Fibroblast of peridontal ligament (primary cell): ENCODE data around the gene ANKH.

ENCODE experiments used
- DNase-seq: peaks from one replicate; pipeline ENCODE4 v3.0.0-alpha.2; 2010; ENCODE audit errors: extremely low read depth

Gene ANKH

DNA sequence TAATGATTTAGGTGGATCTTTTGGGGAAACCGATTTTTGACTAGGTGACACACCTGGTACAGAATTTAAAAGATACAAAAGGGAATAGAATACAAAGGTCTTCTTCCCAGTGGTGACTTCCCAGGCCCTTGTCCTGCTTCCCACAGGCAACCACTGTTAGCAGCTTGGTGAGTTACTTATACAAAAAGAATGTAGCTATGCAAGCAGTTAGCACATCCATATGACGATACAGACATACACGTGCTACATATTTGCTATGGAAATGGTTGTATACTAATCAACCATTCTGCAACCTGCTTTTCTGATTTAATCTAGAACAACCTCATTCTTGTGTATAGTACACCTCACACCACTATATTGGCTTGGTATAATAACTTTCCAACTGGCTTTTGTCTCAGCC is 156.1 kb downstream of the ANKH start:
- DNase-seq = no peak

DNA sequence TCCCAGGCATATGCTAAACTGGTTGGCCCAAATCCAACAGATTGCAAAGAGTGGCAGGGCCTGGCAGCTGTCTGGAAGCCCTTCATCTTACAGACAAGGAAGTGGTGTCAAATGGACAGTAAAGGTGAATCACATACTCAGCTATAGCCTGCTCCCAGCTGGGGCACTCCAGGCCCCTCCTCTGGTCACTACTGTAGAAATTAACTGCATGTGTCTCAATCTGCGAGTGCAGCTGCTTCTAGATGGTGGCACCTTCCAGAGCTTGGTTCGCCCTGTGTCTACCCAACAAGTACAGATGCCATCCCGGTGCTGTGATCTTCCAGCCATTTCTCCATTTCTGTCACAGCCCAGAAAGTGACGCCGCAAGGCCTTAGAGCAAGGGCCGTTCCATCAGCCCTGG is 156.9 kb downstream of the ANKH start:
- no peak for DNase-seq

DNA sequence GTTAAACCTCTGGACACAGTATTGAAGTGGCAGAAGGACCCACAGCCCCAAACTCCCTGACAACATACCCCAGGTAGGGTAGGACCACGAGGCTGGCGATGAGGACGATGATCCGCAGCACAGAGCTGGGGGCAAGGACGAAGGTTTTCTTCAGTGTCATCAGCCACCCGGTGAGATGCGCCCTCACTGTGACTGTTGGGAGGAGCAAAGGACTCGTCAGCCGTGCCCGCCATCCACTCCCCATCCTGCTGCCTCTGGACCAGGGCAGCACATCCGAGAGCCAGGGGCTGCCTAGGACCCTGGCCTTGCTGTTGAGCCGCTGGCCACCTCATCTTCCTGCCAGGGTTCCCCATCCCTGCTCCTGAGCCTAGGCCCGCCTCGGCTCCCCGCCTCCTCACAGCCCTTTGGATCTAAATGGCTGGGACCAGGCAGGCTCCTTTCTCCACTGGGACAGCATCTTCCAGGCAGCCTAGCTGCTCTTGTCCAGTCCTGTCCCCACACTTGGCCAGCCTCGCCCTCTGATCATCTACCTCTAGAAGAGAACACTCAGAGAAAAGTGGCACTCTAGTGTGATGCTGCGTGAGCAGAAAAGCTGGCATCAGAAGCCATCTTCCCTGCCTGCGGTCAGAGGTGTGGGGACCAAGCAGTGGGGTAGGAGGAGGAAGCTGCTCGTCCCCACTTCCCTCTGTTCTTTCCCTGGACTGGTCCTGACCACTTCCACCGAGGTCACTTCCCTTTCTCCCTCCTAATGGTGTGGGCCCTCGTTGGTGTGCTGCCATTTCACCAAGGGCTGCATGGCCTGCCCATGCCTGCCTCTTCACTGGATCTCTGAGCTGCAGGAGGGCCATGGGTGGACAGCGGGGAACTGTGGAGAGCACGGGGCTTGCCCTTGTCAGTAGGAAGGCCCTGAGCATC is 157.8 kb downstream of the ANKH start:
- DNase-seq = no peak

DNA sequence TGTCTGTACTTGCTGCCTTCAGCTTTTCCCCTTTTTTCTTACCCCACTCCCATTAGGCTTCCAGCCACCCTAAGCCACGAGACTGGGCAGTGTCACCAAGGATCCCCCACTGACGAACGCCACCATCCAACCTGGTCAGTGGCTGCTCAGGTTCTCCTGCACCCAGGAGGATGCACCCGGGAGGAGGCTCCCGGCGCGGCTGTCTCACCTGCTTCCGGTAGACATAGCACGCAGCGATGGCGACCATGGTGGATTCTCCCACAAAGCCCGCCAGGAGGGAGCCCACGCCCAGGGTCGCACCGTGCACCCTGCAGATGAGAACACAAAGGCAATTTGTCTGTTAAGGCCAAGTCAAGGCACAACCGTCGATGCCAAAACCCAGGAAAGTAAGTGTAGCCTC is 158.9 kb downstream of the ANKH start:
- DNase-seq = no peak

DNA sequence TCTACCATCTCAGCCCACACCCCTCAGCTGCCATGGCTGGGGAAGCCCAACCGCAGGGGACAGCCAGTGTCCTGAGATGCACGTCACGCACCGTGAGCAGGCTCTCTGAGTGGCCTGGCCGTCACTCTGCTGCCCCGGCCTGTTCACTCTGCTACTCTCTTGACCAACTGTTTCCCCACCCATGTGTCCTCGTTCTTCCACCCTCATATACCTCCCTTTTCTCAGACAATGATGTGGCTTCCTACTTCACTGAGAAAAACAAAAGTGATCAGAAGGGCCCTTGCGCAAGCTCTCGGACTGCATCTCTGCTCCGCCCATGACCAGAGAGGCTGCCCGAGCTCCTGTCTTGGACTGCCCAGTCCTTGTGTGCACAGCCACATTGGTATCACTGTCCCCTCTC is 159.4 kb downstream of the ANKH start:
- DNase-seq = no peak

DNA sequence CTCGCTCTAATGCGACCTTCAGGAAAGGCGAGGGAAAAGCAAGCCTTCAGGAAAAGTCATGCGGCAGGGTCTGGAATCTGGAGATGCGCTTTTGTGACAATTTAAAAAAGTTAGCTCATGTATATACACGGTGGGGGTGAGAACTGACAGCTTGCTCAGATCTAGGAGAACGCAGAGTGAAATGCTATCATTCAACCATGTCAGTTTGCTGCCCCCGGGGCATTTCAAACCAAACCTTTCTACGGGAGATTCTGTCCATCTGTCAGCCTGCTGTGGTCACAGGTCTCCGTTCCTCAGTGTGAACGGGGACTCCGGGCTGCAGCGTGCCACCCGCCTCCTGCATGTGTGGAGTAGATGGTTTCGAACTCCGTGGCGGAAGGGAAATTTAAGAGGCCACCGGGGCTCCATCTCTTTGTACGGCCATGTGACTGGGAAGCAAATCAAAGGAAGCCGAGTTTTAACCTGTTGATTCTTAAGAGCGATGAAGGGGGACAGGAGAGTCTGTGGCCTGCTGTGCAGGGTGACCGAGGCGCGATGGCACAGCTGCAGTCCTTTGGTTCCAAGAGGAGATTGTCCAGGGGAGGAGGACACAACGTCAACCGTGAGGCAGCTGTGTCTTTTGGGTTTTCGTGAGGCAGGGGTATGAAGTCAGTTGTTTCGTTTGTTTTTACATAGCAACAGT is 161.1 kb downstream of the ANKH start:
- no peak for DNase-seq

DNA sequence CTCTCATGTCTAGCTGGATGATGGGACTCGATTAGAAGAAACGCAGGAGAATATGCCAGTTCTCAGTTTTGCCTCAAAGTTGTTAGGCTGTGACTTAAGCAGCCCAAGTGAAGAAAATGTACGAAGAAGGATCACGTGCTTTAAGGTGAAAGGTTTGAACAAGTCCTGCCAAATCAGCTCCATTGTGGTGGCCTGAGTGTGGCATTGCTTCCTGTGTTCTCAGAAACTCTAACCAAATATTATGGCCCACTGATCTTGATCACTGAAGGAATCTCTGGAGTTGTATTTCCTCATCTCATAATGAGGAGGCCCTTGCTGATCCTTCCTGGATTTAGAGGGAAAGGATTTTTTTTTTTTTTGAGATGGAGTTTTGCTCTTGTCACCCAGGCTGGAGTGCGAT is 163.0 kb downstream of the ANKH start:
- no peak for DNase-seq

DNA sequence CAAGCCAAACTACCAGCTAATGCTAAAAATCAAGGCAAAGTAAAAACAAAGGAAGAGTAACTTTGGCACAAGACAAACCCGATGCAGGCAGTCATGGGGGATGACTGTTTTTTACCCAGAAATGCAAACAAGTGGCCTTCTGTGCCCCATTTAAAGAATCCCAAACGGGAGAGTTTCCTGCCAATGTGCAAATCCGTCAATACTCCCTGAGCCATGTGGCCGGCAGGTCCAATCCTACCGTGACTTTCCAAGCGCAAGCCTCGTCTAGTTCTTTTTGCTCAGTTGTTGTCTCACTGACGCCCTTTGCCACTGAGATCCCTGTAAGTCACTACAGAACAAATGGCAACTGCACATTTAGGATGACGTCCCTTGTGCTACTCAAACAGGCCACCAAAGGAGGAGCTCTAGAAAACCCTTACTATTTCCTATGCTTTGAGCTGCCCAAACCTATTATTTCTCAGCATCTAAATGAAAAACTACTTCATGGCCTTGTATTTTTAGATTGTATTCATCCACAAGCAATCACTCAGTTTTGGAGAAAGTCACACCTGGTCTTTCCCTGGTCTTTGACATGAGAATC is 163.7 kb downstream of the ANKH start:
- DNase-seq = no peak

DNA sequence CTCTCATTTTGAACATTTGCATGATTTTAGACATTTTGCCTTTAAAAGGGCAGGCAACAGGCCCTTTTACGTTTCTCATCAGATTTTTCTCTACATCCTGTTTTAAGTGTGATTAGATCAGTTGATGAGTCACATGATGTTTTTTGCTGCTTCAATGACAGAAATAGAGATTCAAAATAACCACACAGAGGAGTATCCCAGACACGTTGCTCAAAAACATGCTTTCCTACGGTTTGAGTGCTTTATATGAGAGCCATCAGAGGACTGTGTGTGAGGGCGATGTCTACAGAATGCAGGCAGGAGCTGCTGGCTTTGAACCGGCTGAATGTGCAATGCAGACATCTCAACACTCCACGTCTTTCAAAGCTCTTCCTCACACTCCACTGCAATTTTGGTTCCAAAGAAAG is 165.0 kb downstream of the ANKH start:
- DNase-seq = peak; percentile 49

DNA sequence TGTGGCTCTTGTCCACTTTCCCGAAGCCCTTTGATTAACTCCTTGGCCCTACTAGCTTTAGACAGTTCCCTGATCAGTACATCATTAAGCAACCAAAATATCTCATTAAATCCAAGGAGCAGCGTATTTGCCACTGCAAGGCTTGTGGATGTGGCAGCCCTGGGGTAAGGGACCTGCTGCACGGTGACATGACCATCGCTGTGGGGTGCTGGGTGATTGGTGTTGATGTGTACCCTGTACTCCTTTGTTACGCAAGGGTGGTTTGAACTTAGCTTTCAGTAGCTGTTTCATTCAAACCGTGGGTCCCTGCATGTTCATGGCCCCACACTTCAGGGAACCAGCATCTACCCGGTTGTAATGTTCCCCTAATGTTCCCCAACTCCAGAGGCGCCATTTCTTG is 166.0 kb downstream of the ANKH start:
- no peak for DNase-seq

DNA sequence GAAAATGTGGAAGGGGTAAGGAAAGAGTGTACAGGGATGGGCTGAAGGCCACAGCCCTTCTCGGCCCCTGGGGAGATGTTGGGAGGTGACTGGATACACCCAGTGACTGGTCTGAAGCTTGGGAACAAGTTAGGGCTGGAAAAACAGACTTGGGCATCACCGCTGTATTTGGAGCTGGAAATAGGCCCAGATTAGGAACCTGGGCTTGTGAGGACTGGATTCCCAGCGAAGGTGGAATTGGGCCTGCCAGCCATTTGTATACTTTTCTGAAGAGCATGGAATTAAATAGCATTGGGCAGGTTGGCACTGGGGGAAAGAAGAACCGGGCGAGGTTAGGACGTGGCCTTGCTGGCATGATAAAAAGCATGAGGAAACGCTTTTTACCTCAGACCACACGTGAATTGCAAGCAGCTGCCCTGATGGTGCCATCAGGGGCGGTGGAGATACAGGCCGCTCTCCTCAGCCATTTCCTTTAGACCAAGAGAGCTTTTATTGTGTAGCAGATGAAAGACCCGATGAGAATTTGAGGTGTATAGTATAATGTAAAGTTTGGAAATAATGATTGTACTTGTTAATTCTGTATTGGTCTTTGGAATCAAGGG is 169.2 kb downstream of the ANKH start:
- DNase-seq = no peak

DNA sequence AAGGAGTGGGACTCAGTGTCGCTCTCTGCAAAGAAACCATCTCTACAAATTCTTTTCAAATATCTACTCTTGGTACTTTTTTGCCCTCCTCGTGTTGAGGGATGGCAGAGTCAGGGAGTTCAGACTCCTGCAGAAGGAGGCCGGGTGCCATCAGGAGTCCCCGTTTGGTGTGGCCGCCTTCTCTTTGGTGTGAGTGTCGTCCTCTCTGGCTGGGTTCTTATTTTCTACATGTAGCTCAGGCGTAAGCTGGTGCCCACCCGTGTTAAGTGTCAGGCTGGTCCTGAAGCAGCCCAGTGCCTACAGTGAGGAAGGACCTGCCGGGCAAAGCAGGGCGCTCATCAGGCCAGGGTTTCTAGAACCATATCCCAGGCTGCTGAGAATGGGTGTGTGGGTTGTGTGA is 170.0 kb downstream of the ANKH start:
- no peak for DNase-seq

DNA sequence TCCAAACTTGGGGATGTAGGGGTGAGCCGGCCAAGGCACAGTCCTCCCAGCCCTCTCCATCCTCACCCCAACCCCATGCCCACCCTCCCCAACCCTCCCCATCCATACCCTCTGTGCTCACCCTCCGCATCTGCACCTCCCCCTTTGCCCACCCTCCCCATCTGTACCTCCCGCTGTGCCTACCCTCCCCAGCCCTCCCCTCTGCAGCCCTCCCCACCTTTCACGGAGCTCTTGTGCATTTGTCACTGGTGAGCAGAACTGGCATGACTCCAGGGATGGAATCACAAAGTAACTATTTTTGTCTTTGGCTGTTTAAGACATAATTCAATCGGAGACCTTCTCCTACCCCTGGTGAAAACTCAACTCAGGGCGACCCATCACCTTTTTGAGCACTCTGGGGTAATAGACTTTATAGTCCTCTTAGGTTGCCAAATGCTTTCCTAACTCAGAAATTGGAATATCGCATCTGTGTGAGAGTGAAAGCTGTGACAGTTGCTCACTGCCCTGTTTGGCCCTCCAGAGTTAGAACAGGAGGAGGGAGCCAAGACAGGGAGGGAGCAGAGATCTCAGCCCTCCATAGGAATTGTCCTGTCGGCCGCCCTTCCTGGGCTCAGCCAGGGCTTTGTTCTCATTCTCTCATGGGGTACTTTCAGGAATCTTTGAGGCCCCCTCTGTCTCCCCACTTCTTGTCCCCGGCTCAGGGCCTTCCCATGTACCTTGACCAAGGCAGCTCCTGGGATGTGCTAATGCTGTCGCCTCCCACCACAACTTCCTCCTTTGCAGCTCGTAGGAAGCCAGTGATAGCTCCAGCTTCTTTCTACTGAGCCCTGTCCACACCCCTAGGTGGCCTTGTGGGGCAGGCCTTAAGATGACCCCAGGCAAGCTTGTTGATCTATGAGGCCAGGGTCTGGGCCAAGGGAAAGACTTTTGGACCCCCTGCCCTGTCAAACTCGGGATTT is 170.8 kb downstream of the ANKH start:
- DNase-seq = no peak

DNA sequence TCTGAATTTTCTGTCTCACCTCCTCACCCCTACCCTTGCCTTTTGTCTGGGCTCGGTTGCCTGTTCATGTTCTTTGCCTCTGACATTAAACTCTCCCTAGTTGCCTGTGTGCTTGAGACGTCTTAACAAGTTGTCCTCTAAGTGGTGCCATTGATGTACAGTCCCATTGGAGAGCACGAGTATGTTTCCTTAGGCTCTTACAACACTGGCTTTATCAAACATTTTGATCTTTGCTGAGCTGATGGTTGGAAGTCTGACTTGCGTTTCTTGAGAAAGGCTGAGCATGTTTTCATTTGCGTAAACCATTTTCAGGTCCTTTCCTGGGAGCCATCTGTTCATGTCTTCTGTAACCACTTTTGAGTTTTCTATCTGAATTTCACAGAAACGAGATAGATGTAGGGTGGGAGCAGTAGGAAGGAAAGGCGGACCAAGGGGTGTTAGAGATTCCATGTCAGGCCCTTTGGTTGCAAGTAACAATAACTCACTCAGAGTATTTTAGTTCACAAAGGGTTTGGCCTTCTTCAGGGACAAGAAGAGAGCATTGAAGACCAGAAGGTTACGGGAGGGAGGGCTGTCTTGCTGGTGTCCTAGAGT is 171.7 kb downstream of the ANKH start:
- no peak for DNase-seq

DNA sequence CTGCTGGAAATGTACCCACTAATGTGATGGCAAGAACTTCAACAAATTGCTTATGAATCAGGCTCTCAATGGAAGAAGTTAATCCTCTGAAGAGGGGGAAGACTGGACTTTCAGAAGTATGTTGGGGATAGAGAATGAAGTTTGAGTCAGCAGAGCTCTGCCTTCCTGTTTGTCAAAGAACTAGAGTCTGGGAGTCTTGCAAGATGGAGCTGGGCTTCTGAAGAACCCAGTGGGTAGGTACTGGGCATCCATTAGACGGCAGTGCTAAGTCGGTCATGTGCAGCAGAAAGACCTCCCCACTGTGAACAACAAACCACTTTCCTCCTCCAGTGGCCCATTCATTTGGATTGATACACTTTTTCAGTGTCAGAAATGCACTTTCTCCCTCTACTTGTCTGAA is 172.4 kb downstream of the ANKH start:
- no peak for DNase-seq

DNA sequence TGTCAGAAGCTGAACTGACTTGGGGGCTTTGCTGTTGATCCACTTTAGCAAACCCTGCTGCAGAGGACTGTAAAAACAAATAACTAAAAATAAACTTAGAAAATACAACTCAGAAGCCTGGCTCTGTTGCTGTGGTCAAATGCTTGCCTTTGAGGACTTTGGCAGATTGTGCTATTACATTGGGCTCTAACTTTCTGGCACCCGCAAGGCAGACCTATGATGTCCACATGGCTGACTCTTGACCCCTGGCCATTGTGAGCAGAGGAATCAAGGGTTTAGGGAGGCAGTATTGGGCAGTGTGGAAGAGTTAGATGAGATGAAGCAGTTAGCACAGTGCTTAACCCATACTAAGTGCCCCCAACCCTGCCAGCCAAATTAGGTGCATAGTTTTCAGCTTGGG is 173.1 kb downstream of the ANKH start:
- DNase-seq = no peak

DNA sequence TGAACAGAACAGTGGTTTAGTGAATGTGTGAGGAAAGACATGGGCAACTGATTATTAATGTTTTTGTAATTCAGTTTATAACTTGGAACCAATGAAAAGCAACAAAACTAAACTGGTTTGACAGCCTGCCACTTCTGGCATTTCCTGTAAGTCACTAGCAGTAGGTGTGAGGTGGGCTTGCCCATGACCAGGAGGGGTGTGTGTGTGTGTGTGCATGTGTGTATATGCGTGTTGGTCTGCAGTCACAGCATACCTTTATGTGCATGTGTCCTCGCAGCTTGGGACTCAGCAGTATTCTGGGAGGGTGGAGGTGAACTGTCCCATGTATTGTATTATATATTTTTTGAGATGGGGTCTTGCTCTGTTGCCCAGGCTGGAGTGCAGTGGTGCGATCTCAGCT is 174.7 kb downstream of the ANKH start:
- DNase-seq = no peak

DNA sequence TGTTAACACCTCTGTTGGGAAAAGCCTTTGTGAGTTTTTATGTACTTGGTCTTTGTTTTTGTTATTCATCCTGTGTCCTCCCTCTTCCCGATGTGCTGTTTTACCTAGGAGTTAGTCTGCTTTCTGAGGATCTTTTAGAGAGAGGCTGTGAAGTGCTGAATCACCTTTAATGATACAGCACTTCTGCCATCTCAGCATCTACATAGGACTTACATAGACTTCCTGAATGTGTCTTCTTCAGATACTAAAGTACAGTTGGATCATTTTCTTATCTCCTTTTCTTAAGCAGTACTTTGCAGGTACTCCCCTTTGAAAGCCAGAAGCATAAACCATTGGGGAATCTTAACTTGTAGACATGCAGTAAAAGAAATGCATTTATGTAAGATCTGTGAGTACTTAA is 175.5 kb downstream of the ANKH start:
- DNase-seq = no peak

DNA sequence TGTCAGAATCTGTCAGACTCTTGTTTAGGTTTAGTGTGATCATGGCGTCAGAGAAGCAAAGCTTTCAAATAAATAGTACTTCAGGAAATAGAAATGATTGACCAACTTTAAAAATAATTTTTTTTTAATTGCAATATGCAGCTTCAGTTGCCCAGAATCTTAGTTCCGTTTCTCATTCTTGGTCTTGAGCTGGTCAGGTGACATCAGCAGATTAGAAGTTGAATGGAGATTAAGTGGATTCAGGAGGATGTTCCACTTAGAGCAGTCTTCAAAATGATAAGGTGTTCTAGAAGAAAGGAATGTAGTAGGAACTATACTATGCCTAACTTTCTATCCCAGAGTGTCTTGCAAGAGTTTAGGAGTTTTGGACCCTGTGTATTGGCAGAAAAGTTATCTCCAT is 176.4 kb downstream of the ANKH start:
- DNase-seq = no peak

DNA sequence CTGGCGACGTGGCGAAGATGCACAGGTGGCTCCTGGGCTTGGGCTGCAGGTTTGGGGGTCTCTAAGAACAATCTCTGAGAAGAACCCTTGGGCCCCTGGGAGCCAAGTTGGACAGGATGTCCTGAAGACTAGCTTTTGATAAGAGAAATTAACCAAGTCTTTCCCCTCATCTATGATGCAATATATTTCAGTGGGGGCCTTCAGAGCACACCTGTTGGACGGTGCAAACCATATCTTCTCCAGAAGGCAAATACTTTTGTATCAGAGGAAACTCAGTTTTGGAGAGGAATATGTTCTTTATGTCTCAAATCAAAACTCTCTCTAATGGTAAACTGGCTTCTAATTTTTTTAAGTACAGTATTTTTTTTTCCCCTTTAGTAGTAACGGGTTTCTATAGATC is 178.5 kb downstream of the ANKH start:
- no peak for DNase-seq

DNA sequence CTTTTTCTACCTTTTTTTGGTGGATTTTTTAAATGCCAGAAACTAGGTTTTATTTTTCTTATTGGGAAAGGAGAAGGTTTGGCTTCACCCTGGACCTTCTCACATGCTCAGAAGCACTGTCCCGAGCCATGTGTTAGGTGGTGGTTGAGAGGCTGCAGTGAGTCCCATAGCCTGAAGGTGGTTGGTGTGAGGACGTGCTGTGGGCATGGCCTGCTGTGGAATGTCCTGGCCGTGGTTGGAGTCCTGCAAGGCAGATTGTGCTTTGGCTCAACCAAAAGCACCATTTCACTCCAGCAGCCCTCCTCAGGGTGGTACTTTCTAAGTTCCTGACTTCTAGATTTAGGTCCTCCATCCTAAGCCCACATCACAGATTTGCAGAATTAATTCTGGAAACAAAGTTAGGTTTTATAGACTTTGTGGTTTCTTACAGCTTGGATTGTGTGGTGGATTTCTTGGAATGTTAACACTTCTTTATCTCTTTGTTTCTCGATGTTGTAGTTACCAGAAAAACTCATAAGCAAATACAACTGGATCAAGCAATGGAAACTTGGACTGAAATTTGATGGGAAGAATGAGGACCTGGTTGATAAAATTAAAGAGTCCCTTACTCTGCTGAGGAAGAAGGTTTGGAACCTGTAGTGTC is 184.4 kb downstream of the ANKH start:
- DNase-seq = no peak
